ENCODE data around the gene LHFPL6. TPM values are rescaled to one million over a fixed set of nuclear protein-coding genes. Genes with fewer than 3 reads are reported as not detected.

Gene LHFPL6
- 10 to 100 TPM; 23.8 to 49.0 (median 43.4) TPM for total RNA-seq
- 10 to 100 TPM in 1 of 3 donors, 1 to 10 TPM in 2; 6.9 to 12.0 (median 8.3) TPM for polyA plus RNA-seq
- long read RNA-seq, donor 1, partial matches to known transcripts: 26 of 28 reads
- long read RNA-seq, donor 1, other reads (novel, unspliced or antisense): 0 of 28 reads
- long read RNA-seq, donor 2, partial matches to known transcripts: 29 of 29 reads
- long read RNA-seq, donor 2, other reads (novel, unspliced or antisense): 0 of 29 reads

DNA sequence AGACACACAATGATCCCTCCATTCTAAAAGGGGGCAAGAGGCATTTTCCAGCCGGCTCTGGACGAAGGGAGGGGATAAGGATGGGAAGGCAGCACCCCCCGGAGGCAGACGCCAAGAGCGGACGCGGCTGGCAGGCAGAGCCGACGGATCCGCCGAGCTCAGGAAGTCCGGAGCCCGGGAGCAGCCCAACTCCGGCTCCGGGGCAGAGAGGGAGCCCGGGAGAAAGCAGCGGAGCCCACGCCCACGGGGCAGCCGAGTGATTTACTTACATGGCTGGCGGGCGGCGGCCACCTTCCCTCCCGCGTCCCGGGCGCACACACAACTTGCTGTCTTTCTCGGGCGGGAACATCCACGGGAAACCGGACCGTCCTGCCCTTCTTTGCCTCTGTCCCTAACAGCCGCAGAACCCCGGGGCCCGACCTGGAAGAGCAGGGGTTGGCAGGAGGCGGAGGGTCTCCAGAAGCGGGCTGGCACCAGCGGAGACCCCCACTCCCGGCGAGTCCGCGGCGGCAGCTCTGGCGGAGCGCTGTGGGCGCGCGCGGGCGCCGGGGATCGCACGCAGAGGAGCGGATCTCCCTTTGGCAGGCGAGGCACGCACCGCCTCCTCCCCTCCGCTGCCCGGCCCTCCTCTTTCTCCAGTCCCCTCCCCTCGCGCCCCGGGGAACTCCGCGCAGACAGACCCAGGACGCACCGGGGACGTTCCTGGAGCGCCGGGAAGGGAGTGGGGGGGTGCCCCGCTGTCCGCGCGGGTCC is at the start of gene LHFPL6:
Gene LHFPL6 (minus strand): TSS at position 580 of the 753 bp plus-strand sequence.
- Histone ChIP-seq H3K27ac (peak within 1 kb of the TSS; percentile 60 to 89 (median 86)), H3K36me3 (no peaks in the 10 kb centered on the region), H3K9me3 (no peaks in the 10 kb centered on the region), H3K4me3 (peak within 1 kb of the TSS; percentile 57 to 86 (median 66)), H3K27me3 (replicated peaks in 1 of 7) (peaks cover 0 to 40% (median 12%) of the 10 kb centered on the region in 7 donors), H3K4me1 (peaks cover 0 to 43% (median 16%) of the 10 kb centered on the region in 6 donors)
- TF ChIP-seq POLR2AphosphoS5 (IDR thresholded peaks at IDR 0.05): peak; percentile 48 to 80 (median 77)
- TF ChIP-seq POLR2A (IDR thresholded peaks at IDR 0.05): no peak
- TF ChIP-seq, protein P1, sequence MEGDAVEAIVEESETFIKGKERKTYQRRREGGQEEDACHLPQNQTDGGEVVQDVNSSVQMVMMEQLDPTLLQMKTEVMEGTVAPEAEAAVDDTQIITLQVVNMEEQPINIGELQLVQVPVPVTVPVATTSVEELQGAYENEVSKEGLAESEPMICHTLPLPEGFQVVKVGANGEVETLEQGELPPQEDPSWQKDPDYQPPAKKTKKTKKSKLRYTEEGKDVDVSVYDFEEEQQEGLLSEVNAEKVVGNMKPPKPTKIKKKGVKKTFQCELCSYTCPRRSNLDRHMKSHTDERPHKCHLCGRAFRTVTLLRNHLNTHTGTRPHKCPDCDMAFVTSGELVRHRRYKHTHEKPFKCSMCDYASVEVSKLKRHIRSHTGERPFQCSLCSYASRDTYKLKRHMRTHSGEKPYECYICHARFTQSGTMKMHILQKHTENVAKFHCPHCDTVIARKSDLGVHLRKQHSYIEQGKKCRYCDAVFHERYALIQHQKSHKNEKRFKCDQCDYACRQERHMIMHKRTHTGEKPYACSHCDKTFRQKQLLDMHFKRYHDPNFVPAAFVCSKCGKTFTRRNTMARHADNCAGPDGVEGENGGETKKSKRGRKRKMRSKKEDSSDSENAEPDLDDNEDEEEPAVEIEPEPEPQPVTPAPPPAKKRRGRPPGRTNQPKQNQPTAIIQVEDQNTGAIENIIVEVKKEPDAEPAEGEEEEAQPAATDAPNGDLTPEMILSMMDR (IDR thresholded peaks at IDR 0.05 in 8 of 11, conservative IDR thresholded peaks at IDR 0.05 in 3 of 11): peak in 2 of 11 experiments; percentile 19 to 21
- peak; percentile 87 for DNase-seq
- 0 to 1% (median 0%) methylated on average over 26 to 73 of the region's 73 CpGs for WGBS, 5 donors
- intact Hi-C loops (cut with DNase I; ENCODE audit: low total_unique reads): no loop called here

GRCh38 chr13:39646122-39646521 is 43.1 kb upstream of the LHFPL6 start:
- 77 to 87% (median 87%) methylated on average over 4 of the region's 4 CpGs for WGBS, 5 donors
- Histone ChIP-seq H3K27ac (no peak overlapping the region), H3K9me3 (no peaks in the 10 kb centered on the region), H3K27me3 (replicated peaks in 1 of 7) (peaks cover 0 to 5% (median 0%) of the 10 kb centered on the region in 7 donors), H3K36me3 (no peaks in the 10 kb centered on the region), H3K4me1 (no peaks in the 10 kb centered on the region), H3K4me3 (no peak overlapping the region)
- intact Hi-C loops (cut with DNase I; ENCODE audit: low total_unique reads): no loop called here
- no peak for DNase-seq
- no peak for TF ChIP-seq POLR2AphosphoS5 (IDR thresholded peaks at IDR 0.05)
- TF ChIP-seq, protein P1 (IDR thresholded peaks at IDR 0.05 in 8 of 11, conservative IDR thresholded peaks at IDR 0.05 in 3 of 11): no peak

GRCh38 chr13:39641645-39642044 is 38.7 kb upstream of the LHFPL6 start:
- Histone ChIP-seq H3K4me3 (no peak overlapping the region), H3K27ac (no peak overlapping the region), H3K4me1 (no peaks in the 10 kb centered on the region), H3K9me3 (peaks cover 0 to 9% (median 2%) of the 10 kb centered on the region in 8 donors), H3K36me3 (no peaks in the 10 kb centered on the region), H3K27me3 (replicated peaks in 1 of 7) (peaks cover 0 to 5% (median 0%) of the 10 kb centered on the region in 7 donors)
- TF ChIP-seq POLR2AphosphoS5 (IDR thresholded peaks at IDR 0.05) (no peak), POLR2A (IDR thresholded peaks at IDR 0.05) (no peak)
- TF ChIP-seq, protein P1 (IDR thresholded peaks at IDR 0.05 in 8 of 11, conservative IDR thresholded peaks at IDR 0.05 in 3 of 11): no peak
- WGBS, 5 donors: 60 to 88% (median 77%) methylated on average over 1 of the region's 1 CpG
- intact Hi-C loops (cut with DNase I; ENCODE audit: low total_unique reads): no loop called here
- no peak for DNase-seq

DNA sequence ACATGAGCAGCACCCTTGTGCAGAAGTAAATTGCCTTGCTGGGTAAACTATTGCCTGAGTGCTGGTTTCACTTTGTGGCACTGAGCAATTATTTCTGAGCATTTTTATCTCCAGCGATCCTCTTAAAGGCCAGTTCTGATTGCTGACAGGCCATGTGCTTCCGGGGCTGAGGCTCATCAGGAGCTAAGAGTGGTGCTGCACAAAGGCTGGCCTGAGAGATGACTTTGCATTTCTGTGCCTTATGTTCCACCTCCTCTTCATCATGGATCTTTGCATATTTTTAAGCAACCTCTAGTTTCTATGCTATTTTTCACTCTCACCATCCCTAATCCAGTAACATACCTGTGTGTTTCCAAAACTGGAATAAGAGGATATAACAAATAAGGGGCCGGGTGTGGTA is 34.9 kb upstream of the LHFPL6 start:
- Histone ChIP-seq H3K27me3 (replicated peaks in 1 of 7) (peaks cover 0 to 5% (median 0%) of the 10 kb centered on the region in 7 donors), H3K4me3 (no peak overlapping the region), H3K4me1 (no peaks in the 10 kb centered on the region), H3K9me3 (peaks cover 0 to 9% (median 2%) of the 10 kb centered on the region in 8 donors), H3K27ac (no peak overlapping the region), H3K36me3 (no peaks in the 10 kb centered on the region)
- TF ChIP-seq POLR2A (IDR thresholded peaks at IDR 0.05): no peak
- TF ChIP-seq POLR2AphosphoS5 (IDR thresholded peaks at IDR 0.05): no peak
- TF ChIP-seq, protein P1 (IDR thresholded peaks at IDR 0.05 in 8 of 11, conservative IDR thresholded peaks at IDR 0.05 in 3 of 11): no peak
- DNase-seq: no peak
- WGBS, 5 donors: 70 to 96% (median 91%) methylated on average over 3 of the region's 3 CpGs
- intact Hi-C loops (cut with DNase I; ENCODE audit: low total_unique reads): no loop called here
